Measurements from ENCODE around the gene VEPH1. TPM values are rescaled to one million over a fixed set of nuclear protein-coding genes. Genes with fewer than 3 reads are reported as not detected.

Gene VEPH1
- total and polyA plus RNA-seq, 7 experiments from 2014 or later: 0.22 to 0.48 TPM; not detected in 5

DNA sequence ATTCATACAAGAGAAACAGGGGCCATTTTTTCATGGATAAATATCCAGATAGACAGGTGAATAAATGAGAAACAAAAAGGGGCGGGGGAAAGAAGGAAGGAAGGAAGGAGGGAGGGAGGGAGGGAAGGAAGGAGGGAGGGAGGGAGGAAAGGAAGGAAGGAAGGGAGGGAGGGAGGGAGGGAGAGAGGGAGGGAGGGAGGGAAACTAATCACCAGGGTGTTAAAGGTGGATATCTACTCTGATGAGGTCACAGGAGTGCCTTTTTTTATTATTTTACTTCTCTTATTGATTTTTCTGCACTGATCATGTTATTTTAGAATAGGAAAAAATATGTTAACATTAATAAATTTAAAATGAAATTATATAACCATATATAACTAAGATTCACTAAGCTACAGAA lies 10.4 kb upstream of the VEPH1 start:
- Histone ChIP-seq H3K36me3 (ENCODE audit: control insufficient read depth in 2 of 3, insufficient read depth in 3 of 3, low read length in 3 of 3) (no peaks in the 10 kb centered on the region), H3K9me3 (ENCODE audit: control insufficient read depth in 2 of 3, low read length in 3 of 3) (no peaks in the 10 kb centered on the region), H3K4me3 (ENCODE audit: low read length) (no peak overlapping the region), H3K4me1 (ENCODE audit: control insufficient read depth in 2 of 2, insufficient read depth in 2 of 2, low read length in 2 of 2) (no peaks in the 10 kb centered on the region), H3K27ac (ENCODE audit: low read depth, low read length) (no peak overlapping the region), H3K27me3 (ENCODE audit: control insufficient read depth in 2 of 2, insufficient read depth in 2 of 2, low read length in 2 of 2) (no peaks in the 10 kb centered on the region)
- peaks cover 0 to 6% (median 0%) of the 10 kb centered on the region in 11 donors for H3K9me3 Mint-ChIP-seq
- no peaks in the 10 kb centered on the region for H3K4me1 Mint-ChIP-seq
- H3K27ac Mint-ChIP-seq: no peak overlapping the region
- CTCF ChIA-PET: no interaction called here
- intact Hi-C loops (cut with micrococcal nuclease): no loop called here
- POLR2A ChIA-PET: no interaction called here
- DNase-seq (no peak), ATAC-seq (no peak)
- H3K4me3 Mint-ChIP-seq: no peak overlapping the region
- H3K27me3 Mint-ChIP-seq: peaks cover 0 to 2% (median 0%) of the 10 kb centered on the region in 5 donors
- H3K36me3 Mint-ChIP-seq: no peaks in the 10 kb centered on the region

DNA sequence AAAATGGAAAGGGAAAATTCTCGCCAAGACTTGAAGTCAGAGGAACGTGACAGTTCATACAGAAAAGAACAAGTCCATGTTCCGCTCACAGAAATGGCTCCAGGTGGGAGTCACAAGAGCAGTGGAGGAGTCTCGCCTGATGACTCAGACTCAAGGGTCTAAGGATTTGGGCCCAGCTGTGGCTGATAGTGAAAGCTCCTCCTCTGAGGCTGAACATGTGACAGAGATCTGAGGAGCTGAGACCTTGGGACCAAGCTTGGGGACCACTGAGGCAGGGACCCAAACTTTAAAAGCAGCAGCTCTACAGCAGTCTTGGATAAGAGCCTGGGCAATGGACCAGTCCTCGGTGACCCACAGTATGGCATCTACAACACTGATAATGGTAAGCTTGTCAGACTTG lies 9.3 kb upstream of the VEPH1 start:
- H3K27me3 ChIP-seq (ENCODE audit: control insufficient read depth in 2 of 2, insufficient read depth in 2 of 2, low read length in 2 of 2): no peaks in the 10 kb centered on the region
- POLR2A ChIA-PET: no interaction called here
- H3K4me3 ChIP-seq (ENCODE audit: low read length): no peak overlapping the region
- no peaks in the 10 kb centered on the region for H3K36me3 ChIP-seq (ENCODE audit: control insufficient read depth in 2 of 3, insufficient read depth in 3 of 3, low read length in 3 of 3)
- no peak overlapping the region for H3K27ac ChIP-seq (ENCODE audit: low read depth, low read length)
- Mint-ChIP-seq H3K4me1 (no peaks in the 10 kb centered on the region), H3K4me3 (no peak overlapping the region), H3K36me3 (no peaks in the 10 kb centered on the region), H3K9me3 (peaks cover 0 to 6% (median 0%) of the 10 kb centered on the region in 11 donors), H3K27ac (no peak overlapping the region), H3K27me3 (peaks cover 0 to 5% (median 4%) of the 10 kb centered on the region in 5 donors)
- intact Hi-C loops (cut with micrococcal nuclease): no loop called here
- DNase-seq (no peak), ATAC-seq (no peak)
- H3K4me1 ChIP-seq (ENCODE audit: control insufficient read depth in 2 of 2, insufficient read depth in 2 of 2, low read length in 2 of 2): no peaks in the 10 kb centered on the region
- H3K9me3 ChIP-seq (ENCODE audit: control insufficient read depth in 2 of 3, low read length in 3 of 3): no peaks in the 10 kb centered on the region
- CTCF ChIA-PET: no interaction called here

DNA sequence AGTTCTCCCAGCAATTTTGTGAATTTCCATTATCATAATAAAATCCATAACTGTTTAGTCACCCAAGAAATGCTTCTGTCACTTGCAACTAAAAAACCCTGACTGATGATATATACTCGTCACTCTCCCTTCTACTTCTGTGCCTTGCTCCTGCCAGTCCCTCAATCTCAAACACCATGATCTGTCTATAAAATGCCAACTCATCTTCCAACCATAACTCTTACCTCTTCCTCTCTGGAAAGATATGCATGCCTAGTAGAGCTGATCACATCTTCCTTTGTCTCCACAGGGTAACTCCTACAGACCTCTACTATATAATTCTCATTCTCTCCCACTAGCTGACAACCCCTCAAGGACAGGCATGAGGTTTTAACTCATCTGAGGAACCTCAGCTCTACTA lies 5.2 kb upstream of the VEPH1 start:
- Histone ChIP-seq H3K27me3 (ENCODE audit: control insufficient read depth in 2 of 2, insufficient read depth in 2 of 2, low read length in 2 of 2) (no peaks in the 10 kb centered on the region), H3K27ac (ENCODE audit: low read depth, low read length) (no peak overlapping the region), H3K4me1 (ENCODE audit: control insufficient read depth in 2 of 2, insufficient read depth in 2 of 2, low read length in 2 of 2) (no peaks in the 10 kb centered on the region), H3K36me3 (ENCODE audit: control insufficient read depth in 2 of 3, insufficient read depth in 3 of 3, low read length in 3 of 3) (no peaks in the 10 kb centered on the region), H3K4me3 (ENCODE audit: low read length) (no peak overlapping the region), H3K9me3 (ENCODE audit: control insufficient read depth in 2 of 3, low read length in 3 of 3) (no peaks in the 10 kb centered on the region)
- no peaks in the 10 kb centered on the region for H3K36me3 Mint-ChIP-seq
- H3K27me3 Mint-ChIP-seq: peaks cover 4 to 17% (median 13%) of the 10 kb centered on the region in 5 donors
- no peak overlapping the region for H3K4me3 Mint-ChIP-seq
- no peaks in the 10 kb centered on the region for H3K4me1 Mint-ChIP-seq
- DNase-seq: no peak
- H3K9me3 Mint-ChIP-seq: peaks cover 0 to 10% (median 4%) of the 10 kb centered on the region in 11 donors
- ChIA-PET CTCF (no interaction called here), POLR2A (no interaction called here)
- no peak overlapping the region for H3K27ac Mint-ChIP-seq
- no peak for ATAC-seq
- intact Hi-C loops (cut with micrococcal nuclease): no loop called here

- Histone ChIP-seq H3K27me3 (ENCODE audit: control insufficient read depth in 2 of 2, insufficient read depth in 2 of 2, low read length in 2 of 2) (peaks cover 0 to 2% of the 10 kb centered on the region in 2 donors), H3K27ac (ENCODE audit: low read depth, low read length) (no peak overlapping the region), H3K9me3 (ENCODE audit: control insufficient read depth in 2 of 3, low read length in 3 of 3) (no peaks in the 10 kb centered on the region), H3K36me3 (ENCODE audit: control insufficient read depth in 2 of 3, insufficient read depth in 3 of 3, low read length in 3 of 3) (no peaks in the 10 kb centered on the region), H3K4me3 (ENCODE audit: low read length) (no peak overlapping the region), H3K4me1 (ENCODE audit: control insufficient read depth in 2 of 2, insufficient read depth in 2 of 2, low read length in 2 of 2) (no peaks in the 10 kb centered on the region)
- intact Hi-C loops (cut with micrococcal nuclease): no loop called here
- Mint-ChIP-seq H3K27me3 (peaks cover 34 to 50% (median 47%) of the 10 kb centered on the region in 5 donors), H3K4me3 (no peak overlapping the region), H3K36me3 (no peaks in the 10 kb centered on the region), H3K4me1 (peaks cover 3 to 17% (median 8%) of the 10 kb centered on the region in 7 donors), H3K9me3 (peaks cover 0 to 4% (median 0%) of the 10 kb centered on the region in 11 donors), H3K27ac (no peak overlapping the region)
- ChIA-PET POLR2A (no interaction called here), CTCF (no interaction called here)
- no peak for DNase-seq
- ATAC-seq: no peak
These were observed 1.4 kb downstream of the VEPH1 start for GRCh38 chr3:157501863-157502262.

DNA sequence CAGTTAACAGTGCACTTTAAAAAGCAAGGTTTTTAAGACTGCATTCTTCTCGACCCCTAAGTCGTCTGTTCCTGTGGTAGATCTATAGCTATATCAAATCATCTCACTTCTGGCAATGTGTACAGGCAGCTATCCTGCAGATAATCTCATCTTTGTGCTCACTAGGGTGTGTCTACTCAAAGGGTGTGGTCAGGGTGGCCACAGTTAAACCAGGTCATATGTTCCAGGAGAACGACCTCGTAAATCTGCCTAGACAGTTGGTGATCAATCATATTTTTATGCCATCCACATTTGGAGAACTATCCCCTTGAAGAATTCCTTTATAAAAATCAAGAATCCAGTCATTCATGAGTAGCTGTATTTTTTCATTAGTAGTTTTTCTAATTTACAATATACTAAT lies 3.0 kb downstream of the VEPH1 start:
- Mint-ChIP-seq H3K4me3 (peak overlapping the region in 2 of 10 donors; percentile 0 to 29), H3K27me3 (peaks cover 29 to 46% (median 45%) of the 10 kb centered on the region in 5 donors), H3K36me3 (no peaks in the 10 kb centered on the region), H3K27ac (no peak overlapping the region), H3K4me1 (peaks cover 3 to 17% (median 8%) of the 10 kb centered on the region in 7 donors), H3K9me3 (no peaks in the 10 kb centered on the region)
- no peaks in the 10 kb centered on the region for H3K36me3 ChIP-seq (ENCODE audit: control insufficient read depth in 2 of 3, insufficient read depth in 3 of 3, low read length in 3 of 3)
- no peak overlapping the region for H3K4me3 ChIP-seq (ENCODE audit: low read length)
- H3K27ac ChIP-seq (ENCODE audit: low read depth, low read length): no peak overlapping the region
- peaks cover 0 to 2% of the 10 kb centered on the region in 2 donors for H3K27me3 ChIP-seq (ENCODE audit: control insufficient read depth in 2 of 2, insufficient read depth in 2 of 2, low read length in 2 of 2)
- intact Hi-C loops (cut with micrococcal nuclease): no loop called here
- ATAC-seq (peak; percentile 55), DNase-seq (no peak)
- CTCF ChIA-PET: no interaction called here
- POLR2A ChIA-PET: no interaction called here
- H3K9me3 ChIP-seq (ENCODE audit: control insufficient read depth in 2 of 3, low read length in 3 of 3): no peaks in the 10 kb centered on the region
- no peaks in the 10 kb centered on the region for H3K4me1 ChIP-seq (ENCODE audit: control insufficient read depth in 2 of 2, insufficient read depth in 2 of 2, low read length in 2 of 2)

- Mint-ChIP-seq H3K4me1 (peaks cover 3 to 17% (median 8%) of the 10 kb centered on the region in 7 donors), H3K36me3 (no peaks in the 10 kb centered on the region), H3K27me3 (peaks cover 29 to 51% (median 46%) of the 10 kb centered on the region in 5 donors), H3K9me3 (no peaks in the 10 kb centered on the region), H3K27ac (no peak overlapping the region), H3K4me3 (peak overlapping the region in 7 of 10 donors; percentile 0 to 48 (median 29))
- intact Hi-C loops (cut with micrococcal nuclease): loop anchor here in 1 of 2 donors (10.0 kb wide), 1 partner anchor 295 kb away; no protein-coding TSS in a partner anchor
- Histone ChIP-seq H3K9me3 (ENCODE audit: control insufficient read depth in 2 of 3, low read length in 3 of 3) (no peaks in the 10 kb centered on the region), H3K27ac (ENCODE audit: low read depth, low read length) (no peak overlapping the region), H3K4me1 (ENCODE audit: control insufficient read depth in 2 of 2, insufficient read depth in 2 of 2, low read length in 2 of 2) (no peaks in the 10 kb centered on the region), H3K27me3 (ENCODE audit: control insufficient read depth in 2 of 2, insufficient read depth in 2 of 2, low read length in 2 of 2) (peaks cover 0 to 2% of the 10 kb centered on the region in 2 donors), H3K4me3 (ENCODE audit: low read length) (no peak overlapping the region), H3K36me3 (ENCODE audit: control insufficient read depth in 2 of 3, insufficient read depth in 3 of 3, low read length in 3 of 3) (no peaks in the 10 kb centered on the region)
- ChIA-PET POLR2A (no interaction called here), CTCF (no interaction called here)
- ATAC-seq: peak; percentile 20
- DNase-seq: no peak
These were observed 3.8 kb downstream of the VEPH1 start for GRCh38 chr3:157499342-157499963.

- Mint-ChIP-seq H3K4me3 (no peak overlapping the region), H3K36me3 (no peaks in the 10 kb centered on the region), H3K4me1 (peaks cover 3 to 17% (median 8%) of the 10 kb centered on the region in 7 donors), H3K9me3 (no peaks in the 10 kb centered on the region), H3K27me3 (peaks cover 37 to 55% (median 49%) of the 10 kb centered on the region in 5 donors), H3K27ac (no peak overlapping the region)
- no peaks in the 10 kb centered on the region for H3K36me3 ChIP-seq (ENCODE audit: control insufficient read depth in 2 of 3, insufficient read depth in 3 of 3, low read length in 3 of 3)
- no peaks in the 10 kb centered on the region for H3K4me1 ChIP-seq (ENCODE audit: control insufficient read depth in 2 of 2, insufficient read depth in 2 of 2, low read length in 2 of 2)
- no peaks in the 10 kb centered on the region for H3K9me3 ChIP-seq (ENCODE audit: control insufficient read depth in 2 of 3, low read length in 3 of 3)
- H3K4me3 ChIP-seq (ENCODE audit: low read length): no peak overlapping the region
- ATAC-seq (no peak), DNase-seq (no peak)
- ChIA-PET POLR2A (no interaction called here), CTCF (no interaction called here)
- H3K27me3 ChIP-seq (ENCODE audit: control insufficient read depth in 2 of 2, insufficient read depth in 2 of 2, low read length in 2 of 2): peaks cover 0 to 2% of the 10 kb centered on the region in 2 donors
- H3K27ac ChIP-seq (ENCODE audit: low read depth, low read length): no peak overlapping the region
- intact Hi-C loops (cut with micrococcal nuclease): loop anchor here in 1 of 2 donors (10.0 kb wide), 1 partner anchor 294 kb away; no protein-coding TSS in a partner anchor
These were observed 4.8 kb downstream of the VEPH1 start for GRCh38 chr3:157498371-157498770.
